HG03558 (cell line): ENCODE results near the gene RAP1GDS1.
"Not testable (repeated sequence)": the region's sequence is repeated elsewhere in the genome, so short reads cannot be mapped to it uniquely, and the experiment has no call there.

ENCODE experiments used
- ATAC-seq: cut with Tn5 transposase; IDR thresholded peaks from one replicate; pipeline ENCODE4 v1.9.1; 2021; ENCODE audit warnings: moderate number of reproducible peaks; ENCODE audit not compliant: unreplicated experiment; ENCODE audit errors: extremely low read depth

Gene RAP1GDS1

DNA sequence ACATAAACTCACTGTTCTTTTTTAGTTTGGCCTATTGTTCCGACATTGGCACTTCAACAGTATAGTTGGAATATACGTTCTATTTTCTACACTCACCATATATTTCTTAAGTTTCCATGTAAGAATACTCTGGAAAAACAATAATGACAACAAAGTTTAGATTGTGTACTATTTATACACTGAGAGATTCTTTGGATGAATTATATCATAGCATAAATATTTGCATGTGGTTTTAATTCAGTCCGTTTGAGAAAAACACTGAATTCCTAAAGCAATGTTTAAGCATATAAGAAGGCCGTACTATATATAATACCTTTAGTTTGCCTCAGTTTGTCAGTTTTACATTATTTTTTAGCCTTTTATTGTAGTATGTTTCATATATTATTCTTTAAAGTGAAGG, 82.4 kb downstream of the RAP1GDS1 start:
- ATAC-seq, result no peak

DNA sequence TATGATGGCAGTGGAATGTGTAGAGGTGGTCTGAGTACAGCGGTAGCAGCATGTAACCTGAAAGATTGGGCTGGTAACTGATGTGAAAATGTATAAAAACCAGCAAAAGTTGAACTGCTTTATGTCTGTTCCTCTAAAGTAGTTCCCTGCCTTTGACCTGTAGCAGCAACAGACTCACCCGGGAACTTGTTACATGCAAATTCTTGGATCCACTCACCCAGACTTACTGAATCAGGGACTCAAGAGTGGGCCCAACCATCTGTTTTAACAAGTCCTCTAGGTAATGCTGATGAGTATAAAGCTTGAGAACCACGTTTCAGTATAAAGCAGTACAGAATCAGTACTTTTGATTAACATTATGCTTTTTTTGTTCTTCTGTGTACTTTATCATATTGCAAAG, 84.7 kb downstream of the RAP1GDS1 start:
- ATAC-seq, result no peak

DNA sequence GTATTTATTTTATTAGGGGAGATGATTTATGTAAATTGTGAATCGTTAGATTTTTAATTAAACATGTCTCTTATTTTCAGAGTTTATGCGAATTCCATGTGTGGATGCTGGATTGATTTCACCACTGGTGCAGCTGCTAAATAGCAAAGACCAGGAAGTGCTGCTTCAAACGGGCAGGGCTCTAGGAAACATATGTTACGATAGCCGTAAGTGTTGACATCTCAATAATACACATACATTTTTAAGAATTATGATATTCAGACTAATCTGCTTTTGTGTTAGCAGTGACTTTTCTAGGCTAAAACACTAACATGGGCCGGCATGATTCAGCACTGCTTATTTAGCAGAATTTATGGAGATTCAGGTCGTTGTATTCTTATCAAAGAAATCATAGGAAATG, 91.2 kb downstream of the RAP1GDS1 start:
- ATAC-seq, result no peak

DNA sequence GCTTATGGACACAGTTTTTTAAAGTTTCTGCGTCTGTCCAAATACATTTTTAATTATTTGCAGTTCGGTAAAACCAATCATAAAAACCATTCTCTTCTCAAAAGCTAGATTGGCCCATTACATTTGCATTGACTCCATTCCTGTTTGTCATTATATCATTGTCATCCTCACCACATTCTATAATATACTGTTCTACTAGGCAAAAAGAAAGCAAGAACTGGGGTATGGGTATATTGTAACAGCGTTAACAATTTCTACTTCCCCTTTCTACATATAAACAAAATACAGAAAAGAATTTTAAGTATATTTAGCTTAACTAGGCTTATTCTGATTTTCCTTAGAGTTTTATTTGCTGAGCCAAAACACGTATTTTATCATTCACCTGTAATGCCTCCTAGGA, 91.8 kb downstream of the RAP1GDS1 start:
- ATAC-seq, result no peak

DNA sequence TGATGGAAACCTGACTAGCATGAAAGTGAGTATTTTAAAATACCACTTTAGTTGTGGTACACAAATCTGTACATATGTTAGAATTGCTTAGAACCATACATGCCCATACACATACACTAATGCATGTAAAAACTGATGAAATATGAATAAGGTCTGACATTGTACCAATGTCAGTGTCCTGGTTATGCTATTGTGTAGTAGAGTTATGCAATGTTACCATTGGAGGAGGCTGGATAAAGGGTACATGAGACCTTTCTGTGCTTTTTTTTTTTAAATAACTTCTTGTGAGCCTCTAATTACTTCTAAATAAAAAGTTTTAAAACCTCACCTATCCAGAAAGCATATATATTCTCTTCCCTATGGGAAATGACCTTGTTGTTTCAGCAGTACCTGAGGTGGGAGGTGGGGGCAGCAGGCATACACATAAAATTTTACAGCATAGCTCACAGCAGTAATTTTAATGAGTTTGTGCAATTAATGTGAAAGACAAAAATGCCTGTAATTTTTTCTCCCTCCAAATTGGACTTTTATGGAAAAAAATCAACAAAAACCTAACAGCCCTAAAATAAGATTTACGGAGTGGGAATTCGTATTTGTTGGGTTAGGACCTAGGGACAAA, 97.6 kb downstream of the RAP1GDS1 start:
- ATAC-seq, result no peak

DNA sequence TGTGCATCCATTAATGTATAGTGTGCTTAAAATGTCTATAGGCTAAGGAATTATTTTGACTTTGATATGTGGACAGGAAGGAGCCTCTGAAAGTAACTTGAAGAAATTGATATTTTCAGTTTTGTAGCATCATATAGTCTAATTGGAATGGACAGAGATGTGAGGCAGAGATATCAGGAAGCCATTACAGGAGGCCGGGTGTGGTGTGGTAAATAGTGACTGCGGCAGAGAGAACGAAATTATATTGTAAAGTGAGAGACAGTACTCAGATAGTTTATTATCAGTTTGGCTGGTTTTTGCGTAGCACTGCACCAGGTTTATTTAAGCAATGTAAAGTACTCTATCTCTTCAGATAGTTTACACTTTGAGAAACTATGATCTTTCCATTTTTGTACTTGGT, 98.5 kb downstream of the RAP1GDS1 start:
- ATAC-seq, result no peak

DNA sequence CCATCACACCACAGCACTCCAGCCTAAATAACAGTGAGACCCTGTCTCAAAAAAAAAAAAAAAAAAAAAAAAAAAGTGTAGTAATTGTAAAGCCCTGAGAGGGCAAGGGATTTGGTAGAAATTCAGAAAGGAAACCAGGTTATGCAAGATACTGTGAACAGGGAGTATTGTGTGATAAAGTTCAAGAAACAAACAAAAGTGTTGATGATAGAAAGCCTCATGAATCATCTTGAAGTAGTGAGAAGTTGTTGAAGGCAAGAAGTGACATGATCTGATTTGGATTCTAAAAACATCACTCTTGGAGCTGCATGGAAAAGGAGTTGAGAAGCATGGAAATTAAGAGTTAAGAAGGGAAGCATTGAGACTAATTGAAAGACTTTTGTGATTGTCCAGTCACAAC, 102.2 kb downstream of the RAP1GDS1 start:
- ATAC-seq, result no peak

DNA sequence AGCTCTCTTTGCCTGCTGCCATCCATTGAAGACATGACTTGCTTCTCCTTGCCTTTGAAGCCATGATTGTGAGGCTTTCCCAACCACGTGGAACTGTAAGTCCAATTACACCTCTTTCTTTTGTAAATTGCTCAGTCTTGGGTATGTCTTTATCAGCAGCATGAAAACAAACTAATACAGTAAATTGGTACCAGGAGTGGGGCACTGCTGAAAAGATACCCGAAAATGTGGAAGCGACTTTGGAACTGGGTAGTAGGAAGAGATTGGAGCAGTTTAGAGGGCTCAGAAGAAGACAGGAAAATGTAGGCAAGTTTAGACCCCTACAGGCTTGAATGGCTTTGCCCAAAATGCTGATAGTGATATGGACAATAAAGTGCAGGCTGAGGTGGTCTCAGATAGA, 105.1 kb downstream of the RAP1GDS1 start:
- ATAC-seq, result not testable (repeated sequence)

DNA sequence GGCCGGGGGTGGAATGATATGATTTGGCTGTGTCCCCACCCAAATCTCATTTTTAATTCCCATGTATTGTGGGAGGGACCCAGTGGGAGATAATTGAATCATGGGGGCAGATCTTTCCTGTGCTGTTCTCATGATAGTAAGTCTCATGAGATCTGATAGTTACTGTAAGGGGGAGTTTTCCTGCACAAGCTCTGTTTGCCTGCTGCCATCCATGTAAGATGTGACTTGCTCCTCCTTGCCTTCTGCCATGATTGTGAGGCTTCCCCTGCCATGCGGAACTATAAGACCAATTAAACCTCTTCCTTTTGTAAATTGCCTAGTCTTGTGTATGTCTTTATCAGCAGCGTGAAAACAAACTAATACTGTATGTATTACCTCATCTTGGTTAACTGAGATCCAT, 106.8 kb downstream of the RAP1GDS1 start:
- not testable (repeated sequence) for ATAC-seq

DNA sequence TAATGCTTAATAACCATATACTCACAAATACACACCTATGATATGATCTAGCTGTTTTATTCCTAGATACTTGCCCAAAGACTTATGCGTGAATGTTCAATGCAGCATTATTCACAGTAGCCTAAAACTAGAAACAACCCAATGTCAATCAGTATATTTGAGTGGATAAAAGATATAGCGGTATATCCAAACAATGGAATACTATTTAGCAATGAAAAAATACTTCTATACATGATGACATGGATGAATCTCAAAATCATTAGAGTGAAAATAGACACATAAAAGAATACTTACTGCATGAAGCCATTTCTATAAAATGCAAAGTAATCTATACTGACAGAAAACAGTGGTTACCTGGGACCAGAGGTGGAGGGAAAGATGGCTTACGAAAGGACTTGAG, 108.1 kb downstream of the RAP1GDS1 start:
- no peak for ATAC-seq

DNA sequence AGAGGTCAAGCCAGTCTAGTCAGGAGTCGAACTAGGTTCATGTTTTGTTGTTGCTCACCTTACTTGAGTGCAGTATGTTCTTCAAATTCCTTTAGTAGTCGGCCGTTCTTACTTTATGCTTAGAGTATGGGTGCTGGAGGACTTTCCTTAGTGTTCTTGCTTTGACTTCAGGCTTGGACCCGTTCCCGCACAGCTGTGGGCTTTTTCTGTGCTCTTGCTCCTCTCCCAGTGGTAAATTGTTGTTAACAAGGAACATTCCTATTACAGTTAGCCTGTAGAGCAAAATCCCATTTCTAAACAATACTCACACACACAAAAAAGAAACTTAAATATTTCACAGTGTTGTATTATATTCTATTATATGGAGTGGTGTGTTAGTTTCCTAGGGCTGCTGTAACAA, 113.5 kb downstream of the RAP1GDS1 start:
- ATAC-seq, result no peak

DNA sequence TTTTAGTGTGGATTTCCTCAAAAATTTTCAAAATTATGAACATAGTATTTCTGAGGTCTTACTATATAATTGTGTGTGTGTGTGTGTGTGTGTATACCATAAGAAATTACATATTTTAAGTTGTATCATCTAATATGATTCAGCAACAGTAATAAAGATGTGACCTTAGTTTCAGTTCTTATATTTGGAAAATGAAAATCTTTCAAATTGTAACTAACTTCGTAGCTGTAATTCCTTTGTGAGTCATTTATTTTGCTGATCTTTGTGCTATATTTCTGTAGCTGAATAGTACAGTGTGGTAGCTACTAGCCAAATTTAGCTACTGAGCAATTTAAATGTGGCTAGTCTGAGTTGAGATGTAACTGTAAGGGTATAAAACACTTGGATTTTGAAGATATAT, 116.4 kb downstream of the RAP1GDS1 start:
- no peak for ATAC-seq

DNA sequence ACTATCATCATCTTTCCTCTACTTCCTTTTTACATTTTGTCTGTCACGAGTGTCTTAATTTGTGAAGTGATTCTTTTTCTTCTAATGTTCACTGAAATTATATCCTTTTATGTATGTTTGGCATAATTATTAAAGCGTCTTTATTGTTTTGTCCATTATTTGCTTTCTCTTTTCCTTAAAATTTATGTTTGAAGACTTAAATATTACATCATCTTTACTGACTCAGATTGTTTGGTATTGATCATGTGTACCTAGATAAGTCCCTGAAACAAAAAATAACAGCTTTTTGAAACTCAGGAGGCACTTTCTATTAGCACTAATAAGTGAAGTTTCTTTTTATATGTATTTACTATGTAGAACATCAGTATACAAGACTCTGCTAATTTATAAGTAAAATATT, 120.1 kb downstream of the RAP1GDS1 start:
- no peak for ATAC-seq

DNA sequence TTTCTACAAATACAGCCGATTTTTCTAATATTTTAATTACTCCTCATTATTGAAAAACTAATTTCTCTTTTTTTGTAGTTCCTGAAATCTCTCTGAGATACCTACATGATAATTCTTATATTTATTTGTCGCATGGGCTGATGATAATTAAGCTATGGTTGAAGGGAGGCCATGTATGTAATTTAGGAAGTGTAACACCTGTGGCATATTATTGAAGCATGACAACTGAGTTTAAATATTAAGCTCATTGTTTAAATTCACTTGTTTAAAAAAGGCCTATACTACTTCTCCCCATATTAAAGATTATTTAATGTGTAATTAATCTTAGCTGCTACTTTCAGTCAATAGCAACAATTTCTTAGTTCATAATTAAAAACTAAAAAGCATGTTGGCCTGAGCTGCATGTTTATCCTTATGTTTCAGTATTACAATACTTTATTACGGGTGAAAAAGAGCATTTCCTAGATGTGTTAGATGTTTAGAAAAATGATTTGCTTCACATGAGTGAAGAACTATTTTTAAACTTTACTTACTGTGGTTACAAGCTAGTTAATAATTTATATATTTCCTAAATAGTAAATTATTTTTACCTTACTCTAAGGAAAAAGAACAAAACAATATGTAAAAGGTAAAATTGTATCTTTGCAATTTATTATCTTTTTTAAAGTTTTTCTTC, 122.4 kb downstream of the RAP1GDS1 start:
- ATAC-seq, result no peak

DNA sequence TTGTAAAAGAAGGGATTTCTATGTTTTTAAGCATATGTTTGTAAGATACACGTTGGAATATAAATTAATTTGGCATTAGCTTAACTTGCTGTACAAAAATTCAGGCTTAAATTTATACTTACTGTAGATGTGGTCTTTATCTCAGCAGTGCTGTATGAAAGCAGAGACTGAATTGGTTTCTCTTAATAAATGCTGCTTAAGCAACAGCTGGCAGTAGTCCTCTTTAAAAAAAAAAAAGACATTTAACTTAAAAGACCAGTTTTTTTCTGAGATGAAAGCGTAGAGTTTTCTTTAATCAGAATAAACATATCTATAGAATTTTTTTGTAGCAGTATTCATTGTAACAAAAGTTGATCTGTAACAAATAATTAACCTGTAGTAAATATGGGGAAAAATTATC, 124.6 kb downstream of the RAP1GDS1 start:
- ATAC-seq, result no peak

DNA sequence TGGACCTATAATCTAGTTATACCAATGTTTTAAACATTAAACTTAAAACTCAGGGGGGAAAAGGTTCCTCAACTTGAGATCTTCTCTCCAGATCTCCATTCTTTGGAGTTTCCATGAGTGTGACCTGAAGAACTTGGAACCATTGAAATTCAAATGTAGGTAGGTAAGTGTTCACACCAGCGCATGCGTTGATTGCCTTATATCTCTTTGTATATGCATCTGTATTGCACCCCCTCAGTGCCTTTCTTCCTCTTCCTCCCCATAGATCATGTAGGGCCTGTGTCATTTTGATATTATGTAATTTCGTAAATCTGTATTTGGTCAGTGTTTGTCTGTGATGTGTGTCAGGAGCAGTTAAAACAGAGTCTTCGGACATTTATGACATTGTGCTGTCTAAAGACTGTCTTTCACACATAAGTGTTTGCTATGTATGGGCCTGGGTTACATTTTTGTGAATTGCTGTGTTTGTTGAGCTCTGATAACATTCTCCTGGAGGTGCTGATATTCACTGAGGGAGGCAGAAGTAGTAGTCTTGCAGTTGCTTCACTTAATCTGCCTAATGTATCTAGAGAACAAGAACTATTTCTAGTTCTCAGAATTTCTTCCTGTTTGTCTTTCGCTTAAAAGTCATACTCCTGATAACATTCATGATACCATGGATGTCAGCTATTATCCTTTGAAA, 126.3 kb downstream of the RAP1GDS1 start:
- no peak for ATAC-seq

DNA sequence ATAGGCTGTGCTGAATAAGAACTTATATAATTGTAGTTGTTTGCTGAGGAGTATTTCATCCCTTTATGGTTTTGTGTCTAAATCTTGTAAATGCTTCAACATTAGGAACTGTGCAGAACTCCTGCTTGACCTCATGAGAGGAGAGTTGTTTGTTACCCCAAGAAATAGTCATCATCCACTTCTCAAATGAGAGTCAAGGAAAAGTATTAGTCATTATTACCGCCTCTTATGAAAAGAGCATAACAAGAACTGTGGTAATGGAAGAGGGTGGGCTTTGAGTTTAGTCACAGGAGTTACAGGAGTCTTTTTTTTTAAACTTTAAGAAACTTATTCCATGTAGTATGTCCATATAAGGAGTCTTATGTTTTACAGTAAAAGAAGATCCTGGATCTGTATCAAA, 132.9 kb downstream of the RAP1GDS1 start:
- no peak for ATAC-seq

DNA sequence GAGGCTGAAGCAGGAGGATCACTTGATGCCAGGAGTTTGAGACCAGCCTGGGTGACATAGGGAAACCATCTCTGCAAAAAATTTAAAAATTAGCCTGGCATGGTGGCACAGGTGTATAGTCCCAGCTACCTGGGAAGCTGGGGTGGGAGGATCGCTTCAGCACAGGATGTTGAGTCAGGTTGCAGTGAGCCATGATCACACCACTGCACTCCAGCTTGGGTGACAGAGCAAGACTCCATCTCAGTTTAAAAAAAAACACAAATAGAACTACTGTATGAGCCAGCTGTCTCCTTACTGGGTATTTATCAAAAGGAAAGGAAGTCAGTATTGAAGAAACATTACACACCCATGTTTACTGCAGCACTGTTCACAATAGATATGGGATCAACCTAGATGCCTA, 138.7 kb downstream of the RAP1GDS1 start:
- no peak for ATAC-seq

DNA sequence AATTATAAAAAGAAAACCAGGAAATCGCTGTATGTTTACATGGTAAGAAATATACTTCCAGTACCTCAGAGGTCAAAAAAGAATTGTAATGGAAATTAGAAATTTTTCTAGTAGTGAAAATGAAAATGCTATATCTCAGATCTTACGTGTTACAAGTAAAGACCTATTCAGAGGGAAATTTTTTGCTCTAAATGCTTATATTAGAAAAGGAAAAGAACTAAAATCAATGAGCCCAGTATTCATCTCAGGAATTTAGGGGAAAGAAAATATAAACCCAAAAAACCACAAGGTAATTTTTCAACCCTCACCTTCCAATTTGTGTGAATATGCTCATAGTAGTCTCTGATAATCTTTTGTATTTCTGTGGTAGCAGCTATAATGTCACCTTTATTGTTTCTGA, 145.6 kb downstream of the RAP1GDS1 start:
- peak; percentile 75 for ATAC-seq

DNA sequence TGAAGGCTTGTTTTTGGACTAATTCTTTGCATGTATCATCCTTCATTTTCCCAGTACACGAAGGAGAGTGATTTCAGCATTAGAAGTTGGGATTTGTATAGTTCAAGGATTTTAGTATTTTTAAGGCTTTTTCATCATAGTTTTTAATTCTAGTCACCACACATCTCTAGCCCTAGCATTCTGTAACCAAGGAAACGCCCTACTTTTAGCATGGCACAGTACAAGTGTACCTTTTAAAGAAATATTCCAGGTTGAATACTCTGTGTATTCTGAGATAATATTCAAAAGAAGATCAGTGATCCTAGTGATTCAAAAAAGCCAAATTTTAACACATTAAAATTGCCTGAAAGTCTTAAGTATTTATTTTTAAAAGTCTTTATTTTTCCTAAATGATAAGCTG, 150.5 kb downstream of the RAP1GDS1 start:
- no peak for ATAC-seq

DNA sequence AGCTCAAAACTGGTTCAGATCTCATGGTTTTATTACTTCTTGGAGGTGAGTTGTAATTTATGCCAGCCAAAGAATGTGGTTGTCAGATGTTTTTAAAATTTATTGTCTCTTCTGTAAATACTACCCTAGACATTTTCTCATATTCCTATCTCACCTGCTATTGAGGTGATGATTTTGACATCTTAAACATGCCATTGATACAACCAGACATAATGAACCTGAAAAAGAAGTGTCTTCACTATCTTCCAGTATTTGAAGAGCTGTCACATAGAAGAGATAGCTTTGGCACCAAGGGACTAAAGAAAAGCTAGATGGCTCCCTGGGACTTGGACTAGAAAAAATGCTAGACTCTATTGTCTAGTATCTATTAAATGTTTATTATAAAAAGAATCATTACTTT, 155.7 kb downstream of the RAP1GDS1 start:
- no peak for ATAC-seq

DNA sequence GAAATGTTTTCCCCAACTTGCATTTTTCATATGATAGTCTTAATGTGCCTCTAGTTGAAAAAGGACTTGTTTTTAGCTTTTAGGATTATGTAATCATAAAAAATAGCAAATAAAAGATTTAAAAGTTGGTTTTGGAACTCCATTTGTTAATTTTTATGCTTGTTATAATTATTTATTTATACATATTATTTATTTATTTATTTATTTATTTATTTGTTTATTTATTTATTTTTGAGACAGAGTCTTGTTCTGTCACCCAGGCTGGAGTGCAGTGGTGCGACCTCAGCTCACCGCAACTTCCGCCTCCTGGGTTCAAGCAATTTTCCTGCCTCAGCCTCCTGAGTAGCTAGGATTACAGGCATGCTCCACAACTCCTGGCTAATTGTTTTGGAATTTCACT, 159.0 kb downstream of the RAP1GDS1 start:
- ATAC-seq, result not testable (repeated sequence)
